ENCODE data around the gene HDAC4.

DNA sequence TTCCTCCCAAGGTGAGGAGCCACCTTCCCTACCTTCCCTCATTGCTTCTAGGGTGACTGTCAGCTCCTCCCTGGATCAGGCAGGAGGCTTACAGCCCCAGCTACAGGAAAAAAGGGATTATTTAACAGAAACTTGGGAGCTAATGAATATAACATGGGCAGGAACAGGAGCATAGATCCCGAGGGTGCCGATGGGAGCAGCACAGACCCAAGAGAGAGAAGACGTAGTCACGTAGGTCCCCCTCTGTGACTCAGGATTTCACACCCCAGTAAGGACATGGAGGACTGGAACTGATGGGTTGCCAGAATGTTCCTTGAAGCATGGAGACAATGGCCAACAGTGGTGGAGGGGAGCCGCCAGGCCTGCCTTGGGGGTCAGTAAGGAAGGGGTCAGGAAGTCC lies 10.3 kb upstream of the HDAC4 start:
- TF ChIP-seq, protein P1, sequence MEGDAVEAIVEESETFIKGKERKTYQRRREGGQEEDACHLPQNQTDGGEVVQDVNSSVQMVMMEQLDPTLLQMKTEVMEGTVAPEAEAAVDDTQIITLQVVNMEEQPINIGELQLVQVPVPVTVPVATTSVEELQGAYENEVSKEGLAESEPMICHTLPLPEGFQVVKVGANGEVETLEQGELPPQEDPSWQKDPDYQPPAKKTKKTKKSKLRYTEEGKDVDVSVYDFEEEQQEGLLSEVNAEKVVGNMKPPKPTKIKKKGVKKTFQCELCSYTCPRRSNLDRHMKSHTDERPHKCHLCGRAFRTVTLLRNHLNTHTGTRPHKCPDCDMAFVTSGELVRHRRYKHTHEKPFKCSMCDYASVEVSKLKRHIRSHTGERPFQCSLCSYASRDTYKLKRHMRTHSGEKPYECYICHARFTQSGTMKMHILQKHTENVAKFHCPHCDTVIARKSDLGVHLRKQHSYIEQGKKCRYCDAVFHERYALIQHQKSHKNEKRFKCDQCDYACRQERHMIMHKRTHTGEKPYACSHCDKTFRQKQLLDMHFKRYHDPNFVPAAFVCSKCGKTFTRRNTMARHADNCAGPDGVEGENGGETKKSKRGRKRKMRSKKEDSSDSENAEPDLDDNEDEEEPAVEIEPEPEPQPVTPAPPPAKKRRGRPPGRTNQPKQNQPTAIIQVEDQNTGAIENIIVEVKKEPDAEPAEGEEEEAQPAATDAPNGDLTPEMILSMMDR (conservative IDR thresholded peaks at IDR 0.05; ENCODE audit: low read length), result no peak
- no peak for TF ChIP-seq EZH2phosphoT487 (IDR thresholded peaks at IDR 0.05; ENCODE audit: borderline replicate concordance)

Data from Loucy (cell line).